ENCODE data around the gene MATN1. TPM values are rescaled to one million over a fixed set of nuclear protein-coding genes. Genes with fewer than 3 reads are reported as not detected.

MATN1 gene
- total RNA-seq, 1 donor from 2014 or later, result 0.22 TPM

GRCh38 chr1:30741239-30741894, 18.0 kb upstream of the MATN1 start:
- no peak overlapping the region for H3K4me3 Mint-ChIP-seq (ENCODE audit: unreplicated experiment)
- H3K4me1 Mint-ChIP-seq (ENCODE audit: low read depth, unreplicated experiment), result peaks cover 19% of the 10 kb centered on the region
- H3K9me3 Mint-ChIP-seq (ENCODE audit: unreplicated experiment), result peaks cover 3% of the 10 kb centered on the region
- H3K36me3 Mint-ChIP-seq (ENCODE audit: unreplicated experiment), result peaks cover 8% of the 10 kb centered on the region
- no peak overlapping the region for H3K27ac Mint-ChIP-seq (ENCODE audit: unreplicated experiment)
- H3K27me3 Mint-ChIP-seq (ENCODE audit: unreplicated experiment), result peaks cover 2% of the 10 kb centered on the region
- DNase-seq, result no peak
- TF ChIP-seq CTCF (IDR thresholded peaks at IDR 0.05; ENCODE audit: partially characterized antibody, unreplicated experiment), result no peak

GRCh38 chr1:30740251-30741238, 17.2 kb upstream of the MATN1 start:
- no peak overlapping the region for H3K27ac Mint-ChIP-seq (ENCODE audit: unreplicated experiment)
- DNase-seq, result no peak
- TF ChIP-seq CTCF (IDR thresholded peaks at IDR 0.05; ENCODE audit: partially characterized antibody, unreplicated experiment), result no peak
- H3K4me3 Mint-ChIP-seq (ENCODE audit: unreplicated experiment), result no peak overlapping the region
- H3K36me3 Mint-ChIP-seq (ENCODE audit: unreplicated experiment), result peaks cover 8% of the 10 kb centered on the region
- H3K4me1 Mint-ChIP-seq (ENCODE audit: low read depth, unreplicated experiment), result peaks cover 21% of the 10 kb centered on the region
- peaks cover 2% of the 10 kb centered on the region for H3K27me3 Mint-ChIP-seq (ENCODE audit: unreplicated experiment)
- peaks cover 3% of the 10 kb centered on the region for H3K9me3 Mint-ChIP-seq (ENCODE audit: unreplicated experiment)

GRCh38 chr1:30739601-30740000, 16.2 kb upstream of the MATN1 start:
- H3K27ac Mint-ChIP-seq (ENCODE audit: unreplicated experiment), result no peak overlapping the region

GRCh38 chr1:30738715-30739559, 15.6 kb upstream of the MATN1 start:
- Mint-ChIP-seq H3K27me3 (ENCODE audit: unreplicated experiment) (peaks cover 2% of the 10 kb centered on the region), H3K36me3 (ENCODE audit: unreplicated experiment) (peaks cover 8% of the 10 kb centered on the region), H3K9me3 (ENCODE audit: unreplicated experiment) (peaks cover 2% of the 10 kb centered on the region), H3K27ac (ENCODE audit: unreplicated experiment) (peak overlapping the region; percentile 19), H3K4me1 (ENCODE audit: low read depth, unreplicated experiment) (peaks cover 22% of the 10 kb centered on the region), H3K4me3 (ENCODE audit: unreplicated experiment) (no peak overlapping the region)
- no peak for DNase-seq
- no peak for TF ChIP-seq CTCF (IDR thresholded peaks at IDR 0.05; ENCODE audit: partially characterized antibody, unreplicated experiment)

More at GRCh38 chr1:30739601-30740000, 16.2 kb upstream of the MATN1 start:
- H3K27me3 Mint-ChIP-seq (ENCODE audit: unreplicated experiment), result peaks cover 2% of the 10 kb centered on the region
- H3K4me1 Mint-ChIP-seq (ENCODE audit: low read depth, unreplicated experiment), result peaks cover 22% of the 10 kb centered on the region
- peaks cover 2% of the 10 kb centered on the region for H3K9me3 Mint-ChIP-seq (ENCODE audit: unreplicated experiment)
- peaks cover 8% of the 10 kb centered on the region for H3K36me3 Mint-ChIP-seq (ENCODE audit: unreplicated experiment)
- no peak overlapping the region for H3K4me3 Mint-ChIP-seq (ENCODE audit: unreplicated experiment)
- DNase-seq, result no peak
- no peak for TF ChIP-seq CTCF (IDR thresholded peaks at IDR 0.05; ENCODE audit: partially characterized antibody, unreplicated experiment)

All from glutamatergic neuron (in vitro differentiated cells).